ENCODE measurements around the gene VPS37B. TPM values are rescaled to one million over a fixed set of nuclear protein-coding genes. Genes with fewer than 3 reads are reported as not detected.

VPS37B gene
- total RNA-seq, 2 experiments from 2014 or later, result 97.7 to 104 TPM

- peak overlapping the region; percentile 47 for H3K27ac Mint-ChIP-seq
- no peak for TF ChIP-seq CTCF (IDR thresholded peaks at IDR 0.05)
- POLR2A ChIA-PET, result interaction anchor here (1.1 kb wide), 1 partner anchor 32 kb away, joined by 5 read pairs; no protein-coding TSS in a partner anchor
Measured at GRCh38 chr12:122868471-122869177, 27.3 kb downstream of the VPS37B start.

DNA sequence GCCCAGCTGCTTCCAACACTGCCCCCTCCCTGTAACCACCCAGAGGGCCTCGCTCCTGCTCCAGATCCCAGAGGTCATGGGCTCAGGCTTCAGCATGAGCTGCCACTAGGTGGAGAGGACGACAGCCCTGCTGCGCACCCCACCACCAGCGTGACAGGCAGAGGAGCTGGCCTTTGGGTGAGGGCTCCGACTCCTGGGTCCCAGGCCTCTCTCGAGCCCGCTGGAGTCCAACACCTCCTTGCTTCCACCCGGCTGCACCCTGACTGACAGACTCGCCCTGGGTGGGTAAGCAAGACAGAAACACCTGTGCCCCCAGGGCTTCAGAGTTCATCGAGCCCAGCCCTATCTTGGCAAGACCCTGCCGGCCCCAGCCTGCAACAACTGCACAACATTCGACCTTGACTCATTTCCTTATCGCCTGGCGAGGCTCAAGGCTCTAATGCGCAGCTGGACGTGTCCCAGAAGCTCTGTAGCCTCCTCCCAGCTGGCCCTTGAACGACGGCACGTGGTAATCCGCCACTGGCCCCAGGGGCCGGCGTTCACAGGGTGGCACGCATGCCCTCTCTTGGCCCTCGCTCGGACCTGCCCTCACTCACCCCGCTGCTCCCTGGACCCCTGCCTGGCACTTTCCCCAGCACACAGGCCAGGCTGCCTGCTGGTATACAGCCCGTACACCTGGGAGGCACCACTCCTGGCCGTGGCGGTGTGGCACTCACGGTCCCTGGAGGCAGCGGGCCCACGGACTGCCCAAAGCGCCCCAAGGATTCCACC lies 28.0 kb downstream of the VPS37B start:
- H3K9me3 Mint-ChIP-seq, result no peaks in the 10 kb centered on the region
- POLR2A ChIA-PET, result no interaction called here

More at GRCh38 chr12:122868471-122869177, 27.3 kb downstream of the VPS37B start:
- peaks cover 36% of the 10 kb centered on the region for H3K4me1 ChIP-seq (ENCODE audit: insufficient read depth, low read length)
- Mint-ChIP-seq H3K4me1 (ENCODE audit: low read depth) (peaks cover 40% of the 10 kb centered on the region), H3K9me3 (no peaks in the 10 kb centered on the region), H3K4me3 (peak overlapping the region; percentile 6), H3K27me3 (no peaks in the 10 kb centered on the region), H3K36me3 (ENCODE audit: low read depth) (peaks cover 75% of the 10 kb centered on the region)
- intact Hi-C loops (cut with DNase I, micrococcal nuclease), result loop anchor here in 1 of 2 experiments (5.0 kb wide), 1 partner anchor 34 kb away; no protein-coding TSS in a partner anchor
- no peak for DNase-seq
- H3K27me3 ChIP-seq (ENCODE audit: control insufficient read depth in 1 of 2, insufficient read depth in 2 of 2, low read length in 2 of 2), result no peaks in the 10 kb centered on the region
- H3K9me3 ChIP-seq (ENCODE audit: control insufficient read depth in 1 of 2, insufficient read depth in 1 of 2, low read length in 2 of 2), result no peaks in the 10 kb centered on the region
- H3K36me3 ChIP-seq (ENCODE audit: insufficient read depth, low read length), result peaks cover 54% of the 10 kb centered on the region
- no peak overlapping the region for H3K27ac ChIP-seq (ENCODE audit: low read depth in 1 of 2, low read length in 2 of 2)
- CTCF ChIA-PET, result no interaction called here
- no peak for ATAC-seq (ENCODE audit: poor library complexity)
- H3K4me3 ChIP-seq (ENCODE audit: low read length), result no peak overlapping the region

More for the DNA sequence above, 28.0 kb downstream of the VPS37B start:
- no peaks in the 10 kb centered on the region for H3K9me3 ChIP-seq (ENCODE audit: control insufficient read depth in 1 of 2, insufficient read depth in 1 of 2, low read length in 2 of 2)
- intact Hi-C loops (cut with DNase I, micrococcal nuclease), result loop anchor here in 1 of 2 experiments (5.0 kb wide), 1 partner anchor 34 kb away; no protein-coding TSS in a partner anchor
- H3K27ac Mint-ChIP-seq, result no peak overlapping the region
- no peak overlapping the region for H3K27ac ChIP-seq (ENCODE audit: low read depth in 1 of 2, low read length in 2 of 2)
- CTCF ChIA-PET, result interaction anchor here (1.1 kb wide), 1 partner anchor 85 kb away, joined by 3 read pairs; no protein-coding TSS in a partner anchor
- H3K4me3 ChIP-seq (ENCODE audit: low read length), result no peak overlapping the region
- ATAC-seq (ENCODE audit: poor library complexity) (no peak), DNase-seq (peak in 1 of 14 experiments; percentile 6)
- H3K36me3 ChIP-seq (ENCODE audit: insufficient read depth, low read length), result peaks cover 54% of the 10 kb centered on the region
- no peaks in the 10 kb centered on the region for H3K27me3 Mint-ChIP-seq
- peaks cover 29% of the 10 kb centered on the region for H3K4me1 ChIP-seq (ENCODE audit: insufficient read depth, low read length)
- no peaks in the 10 kb centered on the region for H3K27me3 ChIP-seq (ENCODE audit: control insufficient read depth in 1 of 2, insufficient read depth in 2 of 2, low read length in 2 of 2)
- H3K4me3 Mint-ChIP-seq, result peak overlapping the region; percentile 25
- H3K4me1 Mint-ChIP-seq (ENCODE audit: low read depth), result peaks cover 32% of the 10 kb centered on the region
- peaks cover 83% of the 10 kb centered on the region for H3K36me3 Mint-ChIP-seq (ENCODE audit: low read depth)
- no peak for TF ChIP-seq CTCF (IDR thresholded peaks at IDR 0.05)

Measured in CD4-positive, alpha-beta T cell (primary cell).